Activated CD8-positive, alpha-beta memory T cell treated with anti-CD3 and anti-CD28 coated beads, Interleukin-2, amount 50 U/mL, for 1 hour (primary cell): ENCODE data around the gene TMEM135.
"Not testable (repeated sequence)": the region's sequence is repeated elsewhere in the genome, so short reads cannot be mapped to it uniquely, and the experiment has no call there.

Experiments used
- DNase-seq: peaks from one replicate; pipeline ENCODE4 v3.0.0-alpha.2; 2020; ENCODE audit errors: extremely low read depth

The TMEM135 gene

DNA sequence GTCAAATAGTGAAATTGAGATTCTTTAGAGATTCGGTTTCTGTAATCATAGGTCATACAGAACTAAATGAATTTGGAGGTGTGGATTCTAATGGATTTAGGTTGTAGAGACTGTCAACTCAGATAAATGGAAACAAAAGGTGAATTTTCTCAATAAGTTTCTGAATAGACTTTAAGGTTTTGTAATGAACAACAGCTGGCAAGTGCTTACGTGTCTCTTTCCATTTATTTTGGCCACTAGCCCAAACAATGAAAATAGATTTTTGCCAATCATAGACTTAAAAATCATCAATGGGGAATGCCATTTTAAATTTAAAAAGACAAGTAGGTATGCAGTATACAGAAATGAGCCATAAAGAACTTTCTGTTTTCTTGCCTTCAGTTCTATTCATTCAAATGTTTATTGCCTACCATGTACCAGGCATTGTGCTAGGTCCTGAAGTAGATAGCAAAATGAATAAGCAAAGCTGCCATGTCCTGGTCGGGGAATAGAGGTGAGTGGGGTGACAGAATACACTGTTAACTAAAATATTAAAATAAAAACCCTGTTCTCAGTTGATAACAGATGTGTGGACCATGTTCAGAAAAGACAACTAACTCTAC lies 16.9 kb upstream of the TMEM135 start:
- no peak for DNase-seq

- DNase-seq = no peak
Measured at GRCh38 chr11:87022254-87022653, 15.5 kb upstream of the TMEM135 start.

GRCh38 chr11:87022738-87023137 lies 15.0 kb upstream of the TMEM135 start:
- DNase-seq = no peak

- not testable (repeated sequence) for DNase-seq
Measured at GRCh38 chr11:87026415-87026814, 11.3 kb upstream of the TMEM135 start.

DNA sequence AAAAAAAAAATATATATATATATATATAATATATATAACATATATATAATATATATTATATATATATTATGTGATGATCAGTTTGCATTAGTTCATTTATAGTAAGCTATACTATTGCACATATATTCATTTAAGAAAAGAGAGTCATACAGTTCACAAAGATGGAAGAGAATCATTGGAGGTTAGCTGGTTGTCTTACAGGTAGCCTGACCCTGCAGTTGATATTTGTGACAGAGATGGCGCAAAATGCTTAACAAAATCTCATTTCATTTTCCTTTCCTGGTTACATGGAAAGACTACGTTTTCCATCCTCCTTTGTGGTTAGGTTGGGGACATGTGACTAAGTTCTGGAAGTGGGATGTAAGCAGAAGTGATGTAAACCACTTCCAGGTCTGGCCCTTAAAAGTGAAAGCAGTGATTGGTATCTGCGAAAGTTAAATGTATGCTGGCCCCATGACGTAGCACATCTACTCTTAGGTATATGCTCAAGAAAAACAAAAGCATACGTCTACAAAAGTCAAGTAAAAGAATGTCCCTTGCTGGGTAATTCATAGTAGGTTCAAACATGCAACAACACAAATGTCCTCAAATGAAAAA lies 7.2 kb upstream of the TMEM135 start:
- DNase-seq = no peak

- DNase-seq = no peak
Measured at GRCh38 chr11:87031433-87032170, 6.1 kb upstream of the TMEM135 start.

GRCh38 chr11:87033561-87033960 lies 4.2 kb upstream of the TMEM135 start:
- no peak for DNase-seq

GRCh38 chr11:87035976-87036583 lies 1.7 kb upstream of the TMEM135 start:
- DNase-seq = no peak

DNA sequence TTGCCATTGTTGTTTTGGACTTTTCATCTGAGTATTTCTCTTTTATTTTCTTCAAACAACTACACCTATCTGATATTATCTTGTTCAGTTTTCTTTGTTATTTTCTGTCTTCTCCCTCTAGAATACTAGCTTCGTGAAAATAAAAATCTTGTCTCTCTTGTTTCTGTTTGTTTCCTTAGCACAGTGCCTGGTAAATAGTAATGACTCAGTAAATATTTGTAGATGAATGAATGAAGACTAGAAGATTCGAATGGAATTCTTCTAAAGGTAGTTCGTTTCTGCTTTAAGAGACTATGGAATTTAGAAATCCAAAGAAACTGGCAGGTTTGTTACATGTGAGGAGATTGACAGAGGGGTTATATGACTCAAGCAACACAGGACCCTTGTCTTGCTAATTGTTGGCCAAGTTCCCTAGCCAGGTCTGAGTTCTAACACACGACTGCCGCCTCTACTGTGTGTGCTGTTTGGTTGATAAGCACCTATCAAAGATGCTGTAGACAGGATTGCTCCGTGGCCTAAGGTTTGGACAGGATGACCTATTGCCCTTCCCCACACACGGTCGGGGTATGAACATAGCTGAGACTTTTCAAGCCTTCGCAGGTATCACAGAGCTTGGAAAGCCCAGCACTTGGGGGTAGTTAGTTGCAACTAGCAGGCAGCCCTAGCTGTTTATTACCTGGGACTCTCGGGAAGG lies 831 bp upstream of the TMEM135 start:
- DNase-seq = no peak

GRCh38 chr11:87038235-87038977 lies 672 bp downstream of the TMEM135 start:
- no peak for DNase-seq

- DNase-seq = no peak
Measured at GRCh38 chr11:87039371-87039770, 1.6 kb downstream of the TMEM135 start.

GRCh38 chr11:87043894-87044293 lies 6.2 kb downstream of the TMEM135 start:
- no peak for DNase-seq

DNA sequence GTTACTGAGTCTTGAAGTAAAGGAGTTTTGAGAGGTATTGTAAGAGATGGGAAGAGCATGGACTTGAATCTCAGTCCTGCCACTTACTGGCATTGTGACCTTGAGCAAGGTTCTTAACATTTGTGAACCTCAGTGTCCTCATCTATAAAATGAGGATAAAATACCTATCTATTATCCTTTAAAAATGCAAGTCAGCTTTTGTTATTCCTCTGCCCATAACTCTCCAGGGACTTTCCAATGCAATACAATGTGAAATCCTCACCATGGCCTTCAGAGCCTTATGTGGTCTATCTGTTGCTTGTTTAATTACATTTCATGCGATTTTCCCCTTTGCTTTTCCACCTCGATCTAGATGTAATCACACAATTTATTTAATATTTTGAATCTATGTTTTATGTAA lies 9.1 kb downstream of the TMEM135 start:
- no peak for DNase-seq

- no peak for DNase-seq
Measured at GRCh38 chr11:87056091-87056490, 18.4 kb downstream of the TMEM135 start.

DNA sequence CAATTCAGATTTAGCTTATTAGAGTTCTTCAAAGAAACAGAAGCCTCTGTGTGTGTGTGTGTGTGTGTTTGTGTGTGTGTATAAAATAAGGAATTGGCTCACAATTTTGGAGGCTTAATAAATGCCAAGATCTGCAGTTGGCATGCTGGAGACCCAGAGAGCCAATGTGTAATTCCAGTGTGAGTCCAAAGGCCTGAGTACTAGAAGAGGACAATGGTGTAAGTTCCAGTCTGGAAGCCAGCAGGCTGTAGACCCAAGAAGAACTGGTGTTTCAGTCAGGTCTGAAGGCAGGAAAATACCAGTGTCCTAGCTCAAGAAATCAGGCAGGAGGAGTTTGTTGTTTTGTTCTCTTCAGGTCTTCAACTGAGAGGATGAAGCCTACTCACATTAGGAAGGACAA lies 20.0 kb downstream of the TMEM135 start:
- DNase-seq = no peak

DNA sequence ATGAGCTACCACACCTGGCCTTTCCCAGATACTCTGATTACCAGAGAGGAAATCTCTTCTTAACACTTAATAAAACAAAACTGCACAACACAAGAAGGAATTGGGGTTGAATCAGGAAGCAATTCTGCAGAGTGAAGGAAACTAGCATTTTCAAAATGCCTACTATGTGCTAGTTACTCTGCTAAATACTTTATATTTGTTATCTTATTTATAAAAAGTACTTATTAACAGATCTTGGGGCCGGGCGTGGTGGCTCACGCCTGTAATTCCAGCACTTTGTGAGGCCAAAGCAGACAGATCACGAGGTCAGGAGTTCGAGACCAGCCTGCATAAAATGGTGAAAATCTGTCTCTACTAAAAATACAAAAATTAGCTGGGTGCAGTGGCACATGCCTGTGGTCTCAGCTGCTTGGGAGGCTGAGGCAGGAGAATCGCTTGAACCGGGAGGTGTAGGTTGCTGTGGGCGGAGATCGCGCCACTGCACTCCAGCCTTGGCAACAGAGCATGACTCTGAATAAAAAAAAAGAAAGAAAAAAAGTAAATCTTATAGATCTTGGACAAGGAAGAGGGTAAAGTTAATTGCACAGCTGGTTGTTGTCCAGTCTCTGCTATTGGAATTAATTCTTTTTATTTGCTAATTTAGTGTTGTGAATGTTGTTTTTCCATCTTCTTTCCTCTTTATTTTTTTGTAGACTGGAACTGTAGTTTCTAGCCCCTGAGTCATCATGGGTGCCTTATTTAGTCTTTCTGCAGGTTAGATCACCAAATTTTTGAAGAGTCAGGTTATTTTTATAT lies 22.1 kb downstream of the TMEM135 start:
- no peak for DNase-seq

- DNase-seq = no peak
Measured at GRCh38 chr11:87061766-87062165, 24.0 kb downstream of the TMEM135 start.

GRCh38 chr11:87063982-87064381 lies 26.2 kb downstream of the TMEM135 start:
- no peak for DNase-seq

- DNase-seq = no peak
Measured at GRCh38 chr11:87072787-87073186, 35.1 kb downstream of the TMEM135 start.

GRCh38 chr11:87076260-87076783 lies 38.6 kb downstream of the TMEM135 start:
- DNase-seq = no peak
